AG10803 (cell line): Measurements from ENCODE around the gene C19orf73.
A peak's percentile ranks its signal among the peaks of the same experiment; 100 is the strongest.

ENCODE experiments used
- DNase-seq: peaks from one replicate; pipeline ENCODE4 v3.0.0; 2010; ENCODE audit warnings: low read depth
- H3K4me3 ChIP-seq: 2 replicates; pipeline ENCODE4 v1.5.1; 2011; ENCODE audit warnings: mild to moderate bottlenecking, low read length, control low read depth
- TF ChIP-seq, protein P1 (sequence below): conservative IDR thresholded peaks from 2 replicates; pipeline ENCODE4 v1.5.1; 2011; ENCODE audit warnings: mild to moderate bottlenecking, low read length, control low read depth, inconsistent platforms

The C19orf73 gene

DNA sequence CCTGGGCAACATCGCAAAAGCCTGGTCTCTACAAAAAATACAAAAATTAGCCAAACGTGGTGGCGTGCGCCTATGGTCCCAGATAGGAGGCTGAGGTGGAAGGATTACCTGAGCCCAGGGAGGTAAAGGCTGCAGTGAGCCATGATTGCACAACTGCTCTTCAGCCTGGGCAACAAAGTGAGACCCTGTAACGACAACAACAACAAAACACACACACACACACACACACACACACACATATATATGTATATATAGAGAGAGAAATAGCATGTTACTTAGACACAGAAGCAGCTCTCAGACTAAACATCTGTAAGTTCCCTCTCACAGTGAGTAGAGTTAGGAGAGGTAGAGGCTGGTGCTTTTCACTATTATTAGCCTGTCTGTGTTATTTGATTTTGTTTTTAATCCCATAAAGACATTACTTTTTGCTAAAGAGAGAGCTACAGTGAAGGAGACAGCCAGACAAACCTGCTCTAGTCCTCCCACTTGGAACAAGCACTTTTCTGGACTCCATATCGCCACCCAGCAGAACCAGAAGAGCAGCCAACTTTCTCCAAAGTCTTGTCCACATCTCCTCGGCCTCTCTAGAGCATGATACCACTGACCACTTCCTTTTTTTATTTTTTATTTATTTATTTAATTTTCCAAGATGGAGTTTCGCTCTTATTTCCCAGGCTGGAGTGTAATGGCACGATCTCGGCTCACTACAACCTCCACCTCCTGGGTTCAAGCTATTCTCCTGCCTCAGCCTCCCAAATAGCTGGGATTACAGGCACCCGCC, 7.5 kb downstream of the C19orf73 start:
- DNase-seq, result no peak
- TF ChIP-seq, protein P1, sequence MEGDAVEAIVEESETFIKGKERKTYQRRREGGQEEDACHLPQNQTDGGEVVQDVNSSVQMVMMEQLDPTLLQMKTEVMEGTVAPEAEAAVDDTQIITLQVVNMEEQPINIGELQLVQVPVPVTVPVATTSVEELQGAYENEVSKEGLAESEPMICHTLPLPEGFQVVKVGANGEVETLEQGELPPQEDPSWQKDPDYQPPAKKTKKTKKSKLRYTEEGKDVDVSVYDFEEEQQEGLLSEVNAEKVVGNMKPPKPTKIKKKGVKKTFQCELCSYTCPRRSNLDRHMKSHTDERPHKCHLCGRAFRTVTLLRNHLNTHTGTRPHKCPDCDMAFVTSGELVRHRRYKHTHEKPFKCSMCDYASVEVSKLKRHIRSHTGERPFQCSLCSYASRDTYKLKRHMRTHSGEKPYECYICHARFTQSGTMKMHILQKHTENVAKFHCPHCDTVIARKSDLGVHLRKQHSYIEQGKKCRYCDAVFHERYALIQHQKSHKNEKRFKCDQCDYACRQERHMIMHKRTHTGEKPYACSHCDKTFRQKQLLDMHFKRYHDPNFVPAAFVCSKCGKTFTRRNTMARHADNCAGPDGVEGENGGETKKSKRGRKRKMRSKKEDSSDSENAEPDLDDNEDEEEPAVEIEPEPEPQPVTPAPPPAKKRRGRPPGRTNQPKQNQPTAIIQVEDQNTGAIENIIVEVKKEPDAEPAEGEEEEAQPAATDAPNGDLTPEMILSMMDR, result no peak
- H3K4me3 ChIP-seq, result no peak overlapping the region

- TF ChIP-seq, protein P1, result no peak
- H3K4me3 ChIP-seq, result no peak overlapping the region
- DNase-seq, result peak; percentile 38
These were observed 8.4 kb downstream of the C19orf73 start for GRCh38 chr19:49110567-49110966.

DNA sequence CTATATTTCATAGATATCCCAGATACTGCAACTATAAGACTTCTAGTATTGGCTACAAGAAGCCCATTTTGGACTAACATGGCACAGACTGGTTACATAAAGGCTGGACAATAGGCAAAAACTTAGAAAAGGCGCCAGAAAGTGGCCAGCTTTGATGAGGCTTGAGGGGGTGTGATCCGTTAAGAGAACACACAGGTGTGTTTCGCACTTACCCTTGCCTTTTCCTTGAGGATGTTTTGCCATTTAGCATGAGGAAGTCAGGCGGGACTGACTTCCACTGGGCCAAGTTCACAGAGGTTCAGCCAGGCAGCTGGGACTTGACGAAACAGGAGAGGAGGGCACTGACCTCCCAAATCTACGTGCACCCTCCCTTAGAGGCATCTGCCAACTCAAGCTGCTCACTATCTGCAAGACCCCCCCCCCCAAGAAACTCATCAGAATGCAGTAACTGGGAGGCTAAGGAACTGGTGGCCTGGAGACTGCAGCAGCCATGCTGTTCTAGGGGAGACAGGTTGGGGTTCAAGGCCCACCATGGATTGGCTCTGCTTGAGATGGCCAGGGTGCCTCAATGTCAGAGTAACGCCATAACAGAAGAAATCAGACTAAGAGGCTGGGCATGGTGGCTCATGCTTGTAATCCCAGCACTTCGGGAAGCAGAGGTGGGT, 9.2 kb downstream of the C19orf73 start:
- DNase-seq, result no peak
- TF ChIP-seq, protein P1, result no peak

DNA sequence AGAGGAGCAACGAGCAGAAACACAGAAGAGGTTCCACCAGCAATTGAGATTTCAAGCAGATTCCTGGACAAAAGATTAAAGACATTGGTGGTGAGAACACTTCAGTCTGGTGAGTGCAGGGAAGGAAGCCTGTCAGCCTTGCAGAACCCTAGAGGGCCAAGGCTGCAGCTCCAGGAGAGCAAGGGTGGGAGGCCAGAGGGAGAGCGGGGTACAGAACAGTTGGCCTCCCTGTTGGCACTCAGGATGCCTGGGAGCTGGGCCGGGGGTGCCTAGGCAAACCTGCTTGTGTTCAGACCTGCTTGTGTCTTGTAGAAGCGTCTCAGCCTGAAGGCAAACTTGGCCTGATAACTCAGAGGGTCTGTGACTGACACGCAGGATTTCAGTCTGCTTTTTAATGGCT, 9.9 kb downstream of the C19orf73 start:
- H3K4me3 ChIP-seq, result no peak overlapping the region
- TF ChIP-seq, protein P1, result no peak
- DNase-seq, result no peak

More for the DNA sequence above, 9.2 kb downstream of the C19orf73 start:
- H3K4me3 ChIP-seq, result no peak overlapping the region

- TF ChIP-seq, protein P1, result no peak
- no peak overlapping the region for H3K4me3 ChIP-seq
These were observed 11.1 kb downstream of the C19orf73 start for GRCh38 chr19:49107625-49108459.

DNA sequence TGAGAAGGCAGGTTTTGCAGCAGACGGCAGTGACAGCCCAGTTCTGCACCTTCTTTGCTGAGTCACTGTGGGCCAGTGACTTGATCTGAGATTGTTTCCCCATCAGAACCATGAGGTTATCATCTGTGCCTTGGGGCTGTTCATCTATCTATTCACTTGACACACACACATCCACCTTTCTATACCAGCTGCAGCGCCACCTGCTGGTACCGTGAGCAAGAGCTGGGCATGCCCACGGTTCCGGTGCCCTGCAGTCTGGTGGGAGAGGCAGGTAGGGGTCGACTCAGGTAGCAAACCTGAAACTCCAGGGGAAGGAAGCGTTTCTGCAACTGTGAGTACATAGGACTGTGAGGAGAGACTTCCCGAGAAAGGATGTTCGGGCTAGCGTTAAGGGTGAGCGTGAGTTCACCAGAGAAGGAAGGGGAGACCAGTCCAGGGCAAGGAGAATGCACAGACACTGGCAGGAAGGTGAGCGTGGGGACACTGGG, 12.3 kb downstream of the C19orf73 start:
- DNase-seq, result peak; percentile 50
- TF ChIP-seq, protein P1, result peak; percentile 72
- H3K4me3 ChIP-seq, result no peak overlapping the region

More at GRCh38 chr19:49107625-49108459, 11.1 kb downstream of the C19orf73 start:
- DNase-seq, result no peak
